GM18511 (cell line): ENCODE data around the gene SPATA19.

Experiments
- ATAC-seq: cut with Tn5 transposase; IDR thresholded peaks from one replicate; pipeline ENCODE4 v1.9.1; 2021; ENCODE audit warnings: mild to moderate bottlenecking, moderate library complexity; ENCODE audit not compliant: unreplicated experiment

Gene SPATA19

GRCh38 chr11:133790995-133791394 lies 54.3 kb downstream of the SPATA19 start:
- no peak for ATAC-seq
